K562 (cell line): ENCODE data around the gene METTL2B. TPM values are rescaled to one million over a fixed set of nuclear protein-coding genes. Genes with fewer than 3 reads are reported as not detected.
"Not testable (repeated sequence)": the region's sequence is repeated elsewhere in the genome, so short reads cannot be mapped to it uniquely, and the experiment has no call there.

ENCODE experiments used
- ATAC-seq: fragments of 200-7000 bp; cut with Tn5 transposase; 3 replicates; pipeline ENCODE4 v1.9.1; 2020; ENCODE audit warnings: moderate library complexity
- BruUV-seq: library from RNA; stranded (reverse); fragments of 400-500 nt; replicated peaks from 2 replicates; lab custom pipeline; 2021; lab: Mats Ljungman, UMichigan
- CTCF ChIA-PET: fragments of 300-600 bp; formaldehyde crosslinking; extraction: SDS; loops from one replicate; lab custom pipeline; 2021; ENCODE audit warnings: low intra/inter-chr PET ratio; lab: Yijun Ruan, JAX
- POLR2A ChIA-PET: fragments of 300-600, 350-650 bp; sonication (Branson Sonifier 250); formaldehyde crosslinking; extraction: SDS; loops from one replicate; lab custom pipeline; 2021; ENCODE audit warnings: antibody characterized with exemption, inconsistent platforms; lab: Yijun Ruan, JAX
- DNase-seq, 4 experiments: peaks; one replicate each; pipeline versions ENCODE4 v3.0.0 to v3.0.0-alpha.2; 2011 to 2018; ENCODE audit warnings: low spot score in 3 of 4, mixed read lengths in 3 of 4; ENCODE audit errors: extremely low read depth in 1 of 4
- FAIRE-seq: peaks from 2 replicates; lab custom pipeline; 2011; peaks lifted over from hg19 to GRCh38; lab: Jason Lieb, UNC
- H2AFZ ChIP-seq: 2 replicates; pipeline ENCODE4 v1.6.0; 2011; ENCODE audit warnings: low read depth, low read length, control low read depth, inconsistent platforms
- H3K27ac ChIP-seq: fragments of 200-600 bp; 3 replicates; pipeline ENCODE4 v1.8.0; 2011; ENCODE audit warnings: low read depth, mild to moderate bottlenecking, control low read depth, inconsistent platforms, low read length, moderate library complexity, mixed read lengths; ENCODE audit errors: extremely low read depth
- H3K27me3 ChIP-seq, 2 experiments: fragments of 300-600 bp in 1 of 2; 2 replicates in 1 of 2; 3 replicates in 1 of 2; pipeline versions ENCODE4 v1.6.0 to v1.8.0; 2011; ENCODE audit warnings: inconsistent platforms in 2 of 2, low read length in 2 of 2, mild to moderate bottlenecking in 1 of 2, mixed read lengths in 1 of 2, moderate library complexity in 1 of 2; ENCODE audit not compliant: control insufficient read depth in 2 of 2, insufficient read depth in 2 of 2
- H3K36me3 ChIP-seq: fragments of 300-600 bp; 3 replicates; pipeline ENCODE4 v1.8.0; 2011; ENCODE audit warnings: mild to moderate bottlenecking, low read length, inconsistent platforms; ENCODE audit not compliant: control insufficient read depth, insufficient read depth
- H3K4me1 ChIP-seq, 2 experiments: fragments of 200-600 bp in 1 of 2; replicated peaks in 1 of 2; 2 replicates in 1 of 2; 3 replicates in 1 of 2; pipeline versions ENCODE4 v1.5.1 to v1.8.0; 2011; ENCODE audit warnings: inconsistent platforms in 2 of 2, low read length in 2 of 2, mild to moderate bottlenecking in 1 of 2, mixed read lengths in 1 of 2, moderate library complexity in 1 of 2; ENCODE audit not compliant: control insufficient read depth in 2 of 2, insufficient read depth in 2 of 2
- H3K4me2 ChIP-seq: 2 replicates; pipeline ENCODE4 v1.6.1; 2011; ENCODE audit warnings: low read length, control low read depth, inconsistent platforms, mixed read lengths; ENCODE audit not compliant: insufficient read depth
- H3K4me3 ChIP-seq: fragments of 200-600 bp; sonication (generic), shearing (Covaris generic); 2 replicates; pipeline ENCODE4 v1.5.1; 2016; ENCODE audit warnings: control low read depth, inconsistent platforms
- H3K79me2 ChIP-seq: fragments of 200-600 bp; 3 replicates; pipeline ENCODE4 v1.8.0; 2011; ENCODE audit warnings: low read length, inconsistent platforms; ENCODE audit not compliant: control insufficient read depth, insufficient read depth
- H3K9ac ChIP-seq, 2 experiments: 2 replicates each; pipeline versions ENCODE4 v1.6.0 to v1.6.1; 2011; ENCODE audit warnings: low read depth in 2 of 2, low read length in 2 of 2, control low read depth in 1 of 2, inconsistent platforms in 1 of 2, mild to moderate bottlenecking in 1 of 2, mixed read lengths in 1 of 2; ENCODE audit not compliant: insufficient read depth in 1 of 2
- H3K9me1 ChIP-seq: one replicate; pipeline ENCODE4 v1.6.0; 2011; ENCODE audit warnings: inconsistent platforms, mild to moderate bottlenecking, low read length, moderate library complexity; ENCODE audit not compliant: control insufficient read depth, insufficient read depth
- H3K9me3 ChIP-seq: replicated peaks from 2 replicates; pipeline ENCODE4 v1.5.1; 2011; ENCODE audit warnings: low read depth, low read length, inconsistent platforms; ENCODE audit not compliant: control insufficient read depth, insufficient read depth
- H4K20me1 ChIP-seq: replicated peaks from 2 replicates; pipeline ENCODE4 v1.6.1; 2011; ENCODE audit warnings: low read length, inconsistent platforms, mixed read lengths; ENCODE audit not compliant: control insufficient read depth, insufficient read depth
- BRD4 ChIP-seq: fragments of 200-600 bp; sonication (generic); IDR thresholded peaks from 2 replicates; pipeline ENCODE4 v1.6.1; 2017; ENCODE audit warnings: inconsistent platforms
- CCNT2 ChIP-seq: IDR thresholded peaks from 2 replicates; pipeline ENCODE4 v1.6.1; 2011; ENCODE audit warnings: borderline replicate concordance, low read depth, mild to moderate bottlenecking, moderate library complexity, mixed read lengths, low read length; ENCODE audit not compliant: insufficient read length; ENCODE audit errors: extremely low read depth
- KDM4B ChIP-seq, 2 experiments: fragments of 450-650 bp in 1 of 2; sonication (generic) in 1 of 2; IDR thresholded peaks; 2 replicates each; pipeline ENCODE4 v1.6.1; 2016 to 2017; ENCODE audit warnings: borderline replicate concordance in 2 of 2, antibody characterized with exemption in 1 of 2, low read depth in 1 of 2, mild to moderate bottlenecking in 1 of 2
- L3MBTL2 ChIP-seq: fragments of 450-650 bp; IDR thresholded peaks from 2 replicates; pipeline ENCODE4 v1.6.1; 2016; ENCODE audit warnings: mild to moderate bottlenecking, moderate library complexity
- MAZ ChIP-seq, 2 experiments: fragments of 450-650 bp in 1 of 2; sonication (generic) in 1 of 2; formaldehyde crosslinking; IDR thresholded peaks in 1 of 2; conservative IDR thresholded peaks in 1 of 2; 2 replicates each; pipeline versions ENCODE4 v1.4.0 to v1.5.0; 2020; ENCODE audit warnings: mild to moderate bottlenecking in 1 of 2, missing genetic modification reagents in 1 of 2
- NR2C2 ChIP-seq, 2 experiments: fragments of 200-800 bp in 1 of 2; sonication (Bioruptor generic) in 1 of 2; sonication (generic) in 1 of 2; formaldehyde crosslinking in 1 of 2; IDR thresholded peaks; 2 replicates each; pipeline versions ENCODE4 v1.6.1 to v1.8.0; 2016 to 2022; ENCODE audit warnings: mild to moderate bottlenecking in 1 of 2, missing compliant biosample characterization in 1 of 2, missing genetic modification characterization in 1 of 2, missing genetic modification reagents in 1 of 2
- TAF1 ChIP-seq: IDR thresholded peaks from 2 replicates; pipeline ENCODE4 v1.6.1; 2011; ENCODE audit warnings: mild to moderate bottlenecking, low read length, moderate library complexity; ENCODE audit not compliant: insufficient read depth, control insufficient read depth, severe bottlenecking; ENCODE audit errors: extremely low read depth
- TGIF2 ChIP-seq: sonication (generic); formaldehyde crosslinking; IDR thresholded peaks from 2 replicates; pipeline ENCODE4 v1.8.1; 2022; ENCODE audit warnings: mild to moderate bottlenecking, missing genetic modification reagents, moderate library complexity
- YY1 ChIP-seq, 3 experiments: IDR thresholded peaks; 2 replicates each; pipeline ENCODE4 v1.6.1; 2011; ENCODE audit warnings: low read length in 2 of 3, mild to moderate bottlenecking in 2 of 3, moderate library complexity in 2 of 3, borderline replicate concordance in 1 of 3, control low read depth in 1 of 3, low read depth in 1 of 3; ENCODE audit not compliant: insufficient read depth in 3 of 3, insufficient replicate concordance in 2 of 3, control insufficient read depth in 1 of 3, insufficient read length in 1 of 3; ENCODE audit errors: extremely low read depth in 1 of 3
- ZBTB17 ChIP-seq: fragments of 450-650 bp; formaldehyde crosslinking; IDR thresholded peaks from 2 replicates; pipeline ENCODE4 v1.4.0; 2020; ENCODE audit warnings: mild to moderate bottlenecking
- ZFX ChIP-seq: sonication (generic); formaldehyde crosslinking; IDR thresholded peaks from 2 replicates; pipeline ENCODE4 v1.8.0; 2022; ENCODE audit warnings: mild to moderate bottlenecking, missing genetic modification reagents, moderate library complexity
- ZNF197 ChIP-seq: fragments of 200-800 bp; sonication (Bioruptor generic); IDR thresholded peaks from 2 replicates; pipeline ENCODE4 v1.6.1; 2016; ENCODE audit warnings: low read depth, missing genetic modification characterization, missing compliant biosample characterization
- ZNF589 ChIP-seq: fragments of 200-800 bp; sonication (Bioruptor generic); IDR thresholded peaks from 2 replicates; pipeline ENCODE4 v1.6.1; 2016; ENCODE audit warnings: low read depth, missing genetic modification characterization, missing compliant biosample characterization
- WGBS: fragments of 100-300 bp; shearing (Covaris generic); methylation state at CpG from one replicate; pipeline ENCODE4 v1.1.6; 2016; ENCODE audit warnings: low coverage, mixed read lengths; ENCODE audit not compliant: insufficient coverage; ENCODE audit errors: missing lambda C conversion rate; 5-methylcytosine and 5-hydroxymethylcytosine counted together
- in situ Hi-C: fragments of 300-500 bp; cut with MboI; formaldehyde crosslinking; loops from 4 replicates; pipeline ENCODE4 v1.15.0; 2018; ENCODE audit warnings: inconsistent platforms, mixed read lengths
- intact Hi-C: fragments of 100-400 bp; cut with micrococcal nuclease; formaldehyde crosslinking; loops from 2 replicates; pipeline ENCODE4 v1.14.2; 2022
- polyA plus RNA-seq, 8 experiments: library from polyadenylated mRNA; depleted of rRNA in 4 of 8; stranded (reverse) in 5 of 8; unstranded in 3 of 8; fragments of >200 nt; fragmentation: Nextera tagmentation in 2 of 8; fragmentation: Illumina TruSeq in 1 of 8; extraction: Ambion mirVana in 2 of 8; extraction: Trizol in 1 of 8; gene quantifications; 2 replicates each; pipeline versions ENCODE4 v1.2.1 to v1.2.3, GENCODE V29; 2011 to 2014; ENCODE audit warnings: inconsistent platforms in 1 of 8, missing spikeins in 1 of 8
- total RNA-seq, 7 experiments: library from RNA; depleted of rRNA in 6 of 7; stranded (reverse); fragments of >200 nt in 6 of 7; fragmentation: Illumina TruSeq in 2 of 7; extraction: Trizol in 2 of 7; gene quantifications; 2 replicates each; pipeline versions ENCODE4 v1.2.1 to v1.2.3, GENCODE V29; 2011 to 2021; ENCODE audit warnings: low replicate concordance in 1 of 7
- TF ChIP-seq, protein P1 (sequence below): sonication (generic); formaldehyde crosslinking; IDR thresholded peaks from 2 replicates; pipeline ENCODE4 v1.8.0; 2022; ENCODE audit warnings: mild to moderate bottlenecking, missing genetic modification reagents

The METTL2B gene
- total and polyA plus RNA-seq, 9 of the 15 experiments (the other 6 are each of a cell fraction or from before 2014, with no cell fraction given) = 35.9 to 95.7 (median 79.2) TPM

- H4K20me1 ChIP-seq; in situ Hi-C loops; H3K27me3 ChIP-seq; H3K9me3 ChIP-seq; H3K9me1 ChIP-seq; BruUV-seq; FAIRE-seq; POLR2A ChIA-PET; TF ChIP-seq NR2C2 (CRISPR knock-in tag; IDR thresholded peaks at IDR 0.05): not testable (repeated sequence)
- peak overlapping the region; percentile 89 for H2AFZ ChIP-seq
- CTCF ChIA-PET = interaction anchor here (0.6 kb wide), 1 partner anchor 929 kb away, joined by 4 read pairs; no protein-coding TSS in a partner anchor
- peaks cover 12 to 13% of the 10 kb centered on the region in 2 experiments for H3K4me1 ChIP-seq
- peaks cover 25% of the 10 kb centered on the region for H3K36me3 ChIP-seq
- peak; percentile 88 for ATAC-seq
- H3K27ac ChIP-seq = peak overlapping the region; percentile 98
- WGBS = under 1% methylated on average over 59 of the region's 92 CpGs
- H3K79me2 ChIP-seq = peaks cover 52% of the 10 kb centered on the region
- peak; percentile 94 to 99 (median 98) for DNase-seq
- intact Hi-C loops = loop anchor here (5.0 kb wide), 1 partner anchor 54 kb away; the partner anchor contains the start of gene METTL2B
- peak overlapping the region; percentile 56 for H3K4me3 ChIP-seq
- H3K9ac ChIP-seq = peak overlapping the region; percentile 83 to 99
- H3K4me2 ChIP-seq = peak overlapping the region; percentile 76; the same call in 1 of the 2 replicates
- TF ChIP-seq TGIF2 (CRISPR knock-in tag) (peak; percentile 16; the same call in 1 of the 2 replicates), ZNF589 (0 out of 2 replicates have a peak, but pooled peaks have one; percentile 70), ZBTB17 (CRISPR knock-in tag) (0 out of 2 replicates have a peak, but pooled peaks have one; percentile 50), BRD4 (peak; percentile 73; the same call in 1 of the 2 replicates), CCNT2 (peak; percentile 62), MAZ (CRISPR knock-in tag; conservative IDR thresholded peaks at IDR 0.05 in 1 of 2, IDR thresholded peaks at IDR 0.05 in 1 of 2) (peak; percentile 29 to 92; a peak in 3 of 4 replicates), KDM4B (IDR thresholded peaks at IDR 0.05; ENCODE audit: borderline replicate concordance in 2 of 2, low read depth in 1 of 2) (peak in 1 of 2 experiments; percentile 89; a peak in 1 of 4 replicates), YY1 (IDR thresholded peaks at IDR 0.05; ENCODE audit: borderline replicate concordance in 1 of 3, control insufficient read depth in 1 of 3, extremely low read depth in 1 of 3, insufficient read depth in 3 of 3, insufficient read length in 1 of 3, insufficient replicate concordance in 2 of 3, low read depth in 1 of 3, low read length in 2 of 3) (peak in 2 of 3 experiments; percentile 26 to 63), ZFX (CRISPR knock-in tag) (peak; percentile 94), ZNF197 (CRISPR knock-in tag) (0 out of 2 replicates have a peak, but pooled peaks have one; percentile 53), NR2C2 (tag; IDR thresholded peaks at IDR 0.05) (peak; percentile 86), TAF1 (peak; percentile 71), L3MBTL2 (peak; percentile 58)
- TF ChIP-seq, protein P1, sequence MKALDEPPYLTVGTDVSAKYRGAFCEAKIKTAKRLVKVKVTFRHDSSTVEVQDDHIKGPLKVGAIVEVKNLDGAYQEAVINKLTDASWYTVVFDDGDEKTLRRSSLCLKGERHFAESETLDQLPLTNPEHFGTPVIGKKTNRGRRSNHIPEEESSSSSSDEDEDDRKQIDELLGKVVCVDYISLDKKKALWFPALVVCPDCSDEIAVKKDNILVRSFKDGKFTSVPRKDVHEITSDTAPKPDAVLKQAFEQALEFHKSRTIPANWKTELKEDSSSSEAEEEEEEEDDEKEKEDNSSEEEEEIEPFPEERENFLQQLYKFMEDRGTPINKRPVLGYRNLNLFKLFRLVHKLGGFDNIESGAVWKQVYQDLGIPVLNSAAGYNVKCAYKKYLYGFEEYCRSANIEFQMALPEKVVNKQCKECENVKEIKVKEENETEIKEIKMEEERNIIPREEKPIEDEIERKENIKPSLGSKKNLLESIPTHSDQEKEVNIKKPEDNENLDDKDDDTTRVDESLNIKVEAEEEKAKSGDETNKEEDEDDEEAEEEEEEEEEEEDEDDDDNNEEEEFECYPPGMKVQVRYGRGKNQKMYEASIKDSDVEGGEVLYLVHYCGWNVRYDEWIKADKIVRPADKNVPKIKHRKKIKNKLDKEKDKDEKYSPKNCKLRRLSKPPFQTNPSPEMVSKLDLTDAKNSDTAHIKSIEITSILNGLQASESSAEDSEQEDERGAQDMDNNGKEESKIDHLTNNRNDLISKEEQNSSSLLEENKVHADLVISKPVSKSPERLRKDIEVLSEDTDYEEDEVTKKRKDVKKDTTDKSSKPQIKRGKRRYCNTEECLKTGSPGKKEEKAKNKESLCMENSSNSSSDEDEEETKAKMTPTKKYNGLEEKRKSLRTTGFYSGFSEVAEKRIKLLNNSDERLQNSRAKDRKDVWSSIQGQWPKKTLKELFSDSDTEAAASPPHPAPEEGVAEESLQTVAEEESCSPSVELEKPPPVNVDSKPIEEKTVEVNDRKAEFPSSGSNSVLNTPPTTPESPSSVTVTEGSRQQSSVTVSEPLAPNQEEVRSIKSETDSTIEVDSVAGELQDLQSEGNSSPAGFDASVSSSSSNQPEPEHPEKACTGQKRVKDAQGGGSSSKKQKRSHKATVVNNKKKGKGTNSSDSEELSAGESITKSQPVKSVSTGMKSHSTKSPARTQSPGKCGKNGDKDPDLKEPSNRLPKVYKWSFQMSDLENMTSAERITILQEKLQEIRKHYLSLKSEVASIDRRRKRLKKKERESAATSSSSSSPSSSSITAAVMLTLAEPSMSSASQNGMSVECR (CRISPR knock-in tag) = peak; percentile 82
These were observed 54.8 kb downstream of the METTL2B start for GRCh38 chr7:128531105-128531954.
